ENCODE data around the gene TRHDE.

The TRHDE gene, protein sequence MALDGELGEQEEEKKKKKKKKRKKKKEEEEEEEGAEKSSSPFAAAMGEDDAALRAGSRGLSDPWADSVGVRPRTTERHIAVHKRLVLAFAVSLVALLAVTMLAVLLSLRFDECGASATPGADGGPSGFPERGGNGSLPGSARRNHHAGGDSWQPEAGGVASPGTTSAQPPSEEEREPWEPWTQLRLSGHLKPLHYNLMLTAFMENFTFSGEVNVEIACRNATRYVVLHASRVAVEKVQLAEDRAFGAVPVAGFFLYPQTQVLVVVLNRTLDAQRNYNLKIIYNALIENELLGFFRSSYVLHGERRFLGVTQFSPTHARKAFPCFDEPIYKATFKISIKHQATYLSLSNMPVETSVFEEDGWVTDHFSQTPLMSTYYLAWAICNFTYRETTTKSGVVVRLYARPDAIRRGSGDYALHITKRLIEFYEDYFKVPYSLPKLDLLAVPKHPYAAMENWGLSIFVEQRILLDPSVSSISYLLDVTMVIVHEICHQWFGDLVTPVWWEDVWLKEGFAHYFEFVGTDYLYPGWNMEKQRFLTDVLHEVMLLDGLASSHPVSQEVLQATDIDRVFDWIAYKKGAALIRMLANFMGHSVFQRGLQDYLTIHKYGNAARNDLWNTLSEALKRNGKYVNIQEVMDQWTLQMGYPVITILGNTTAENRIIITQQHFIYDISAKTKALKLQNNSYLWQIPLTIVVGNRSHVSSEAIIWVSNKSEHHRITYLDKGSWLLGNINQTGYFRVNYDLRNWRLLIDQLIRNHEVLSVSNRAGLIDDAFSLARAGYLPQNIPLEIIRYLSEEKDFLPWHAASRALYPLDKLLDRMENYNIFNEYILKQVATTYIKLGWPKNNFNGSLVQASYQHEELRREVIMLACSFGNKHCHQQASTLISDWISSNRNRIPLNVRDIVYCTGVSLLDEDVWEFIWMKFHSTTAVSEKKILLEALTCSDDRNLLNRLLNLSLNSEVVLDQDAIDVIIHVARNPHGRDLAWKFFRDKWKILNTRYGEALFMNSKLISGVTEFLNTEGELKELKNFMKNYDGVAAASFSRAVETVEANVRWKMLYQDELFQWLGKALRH

DNA sequence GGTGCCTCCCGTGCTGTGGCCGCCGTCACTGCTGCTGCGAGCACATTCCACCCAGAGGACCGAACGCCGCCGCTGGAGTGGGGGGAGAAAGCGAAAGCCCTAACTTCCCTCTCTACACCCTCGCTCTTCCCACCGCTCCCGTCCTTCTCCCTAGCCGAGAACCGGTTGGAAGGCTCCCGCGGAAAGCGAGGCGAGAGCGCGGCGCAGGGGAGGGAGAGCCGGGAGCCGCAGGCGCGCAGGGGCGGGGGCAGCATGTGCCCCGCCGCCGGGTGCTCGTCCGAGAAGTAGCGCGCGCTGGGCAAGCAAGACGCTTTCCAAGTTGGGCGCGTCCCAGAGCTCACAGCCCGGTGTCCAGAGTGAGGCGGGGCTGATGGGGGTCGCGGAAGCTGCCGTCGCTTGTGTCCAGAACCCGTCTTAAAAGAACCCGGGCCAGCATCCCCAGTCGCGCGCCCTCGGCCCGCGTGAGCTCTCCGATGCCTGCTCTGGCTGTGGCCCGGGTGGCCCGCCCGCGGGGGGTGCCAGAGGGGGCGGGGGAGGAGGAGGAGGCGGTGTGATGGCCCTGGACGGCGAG lies at the start of gene TRHDE:
TRHDE (plus strand) TSS at position 280 of the 571 bp plus-strand sequence; CDS start at position 554, 274 bp downstream.
- DNase-seq (ENCODE audit: low spot score), result peak; percentile 50

DNA sequence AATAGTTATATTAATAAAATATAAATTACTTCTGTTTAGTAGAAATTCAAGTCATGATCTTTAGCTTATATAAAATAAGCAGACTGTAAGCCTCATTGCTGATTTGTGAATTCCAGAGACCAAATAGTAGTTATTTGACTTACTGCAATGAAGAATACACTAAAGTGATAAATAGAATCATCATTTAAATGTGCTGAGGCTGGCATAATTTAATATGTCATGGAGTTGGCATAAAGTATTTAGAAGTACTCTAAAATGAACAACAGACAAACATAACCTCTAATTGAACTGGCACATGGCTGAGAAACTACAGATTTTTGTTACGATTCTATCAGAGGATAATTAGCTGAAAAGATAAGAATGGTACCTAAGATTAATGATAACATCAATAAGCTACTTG lies 45.7 kb upstream of the TRHDE start:
- DNase-seq (ENCODE audit: low spot score), result no peak

DNA sequence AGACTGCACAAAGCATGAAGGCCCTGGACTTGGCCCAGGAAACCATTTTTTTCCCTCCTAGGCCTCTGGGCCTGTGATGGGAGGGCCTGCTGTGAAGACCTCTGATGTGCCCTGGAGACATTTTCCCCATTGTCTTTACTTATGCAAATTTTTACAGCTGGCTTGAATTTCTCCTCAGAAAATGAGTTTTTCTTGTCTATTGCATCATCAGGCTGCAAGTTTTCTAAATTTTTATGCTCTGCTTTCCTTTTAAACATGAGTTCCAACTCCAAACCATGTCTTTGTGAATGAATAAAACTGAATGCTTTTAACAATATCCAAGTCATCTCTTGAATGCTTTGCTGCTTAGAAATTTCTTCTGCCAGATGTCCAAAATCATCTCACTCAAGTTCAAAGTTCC lies 43.7 kb upstream of the TRHDE start:
- no peak for DNase-seq (ENCODE audit: low spot score)

DNA sequence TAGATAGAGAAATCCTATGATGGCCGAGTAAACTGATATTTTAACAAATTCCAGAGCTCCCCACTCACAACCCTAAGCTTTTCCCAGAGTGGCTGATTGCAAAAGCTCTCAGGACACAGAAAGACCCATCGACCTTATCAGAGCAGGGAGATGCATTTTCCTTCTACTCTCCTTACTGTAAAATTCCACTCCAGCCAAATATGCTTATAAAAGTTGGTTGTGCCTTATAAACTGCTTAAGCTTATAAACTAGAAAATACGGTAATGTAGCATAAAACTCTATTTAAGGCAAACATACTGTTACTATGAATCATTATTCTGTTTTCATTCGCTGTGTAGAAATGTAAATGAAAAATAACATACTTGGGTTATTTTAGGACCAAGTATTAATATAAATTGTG lies 41.6 kb upstream of the TRHDE start:
- no peak for DNase-seq (ENCODE audit: low spot score)

DNA sequence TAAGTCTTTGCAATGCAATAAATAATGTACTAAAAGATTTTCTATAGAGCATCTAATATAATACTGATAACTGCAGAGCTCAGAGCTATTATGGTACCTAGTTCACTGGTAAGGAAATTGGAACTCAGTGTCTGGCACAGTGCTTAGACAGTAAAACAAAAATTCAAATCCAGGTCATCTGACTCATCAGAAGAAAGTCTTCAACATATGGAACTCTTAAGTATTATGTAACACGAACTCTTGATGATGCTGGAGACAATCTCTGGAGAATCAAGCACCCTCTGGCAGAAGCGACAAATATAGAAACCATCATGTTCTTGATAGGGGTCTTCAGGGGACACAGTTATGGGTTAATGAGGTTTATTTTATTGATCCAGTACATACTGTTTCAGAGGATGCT lies 37.3 kb upstream of the TRHDE start:
- DNase-seq (ENCODE audit: low spot score), result no peak

DNA sequence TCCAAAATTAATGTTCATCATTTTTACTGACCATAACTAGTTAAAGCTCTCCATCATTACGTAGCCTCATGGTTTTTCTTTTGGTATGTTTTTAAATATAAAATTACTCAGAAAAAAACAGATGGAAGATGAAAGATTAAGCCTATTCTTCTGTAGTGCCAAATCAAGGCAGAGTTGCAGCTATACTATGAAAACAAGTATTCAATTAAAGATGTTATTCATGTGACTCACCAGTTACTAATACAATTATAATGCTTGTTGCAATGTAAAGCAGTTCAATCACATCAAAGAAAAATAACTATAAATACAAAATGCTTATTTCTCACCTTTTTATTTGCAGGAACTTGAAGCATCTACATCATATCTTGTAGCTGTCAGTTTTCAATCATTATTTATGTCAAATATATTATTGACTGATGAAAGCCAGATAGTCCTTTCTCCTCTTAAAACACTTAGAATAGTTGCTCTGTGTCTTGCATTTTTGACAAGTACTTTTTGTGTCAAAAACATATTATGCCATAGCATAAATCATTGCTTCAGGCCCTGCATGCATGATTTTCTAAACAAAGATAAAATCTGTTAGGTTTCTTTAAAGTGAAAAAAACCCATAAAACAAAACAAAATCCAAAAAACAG lies 36.0 kb upstream of the TRHDE start:
- no peak for DNase-seq (ENCODE audit: low spot score)

DNA sequence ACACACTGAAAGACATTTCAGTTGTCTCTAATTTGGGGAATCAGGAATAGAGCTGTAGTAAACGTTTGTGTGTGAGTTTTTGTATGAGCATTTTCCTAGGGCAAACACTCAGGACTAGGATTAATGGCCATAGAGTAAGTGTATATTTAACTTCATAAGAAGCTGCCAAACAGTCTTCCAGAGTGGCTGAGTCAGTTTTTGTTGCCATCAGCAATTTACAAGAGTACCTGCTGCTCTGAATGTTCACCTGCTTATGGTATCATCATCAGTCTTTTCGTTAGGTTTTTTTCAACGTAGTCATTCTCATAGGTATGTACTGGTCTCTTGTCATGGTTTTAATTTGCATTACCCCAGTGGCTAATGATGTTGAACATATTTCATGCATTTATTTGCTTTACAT lies 30.6 kb upstream of the TRHDE start:
- no peak for DNase-seq (ENCODE audit: low spot score)

DNA sequence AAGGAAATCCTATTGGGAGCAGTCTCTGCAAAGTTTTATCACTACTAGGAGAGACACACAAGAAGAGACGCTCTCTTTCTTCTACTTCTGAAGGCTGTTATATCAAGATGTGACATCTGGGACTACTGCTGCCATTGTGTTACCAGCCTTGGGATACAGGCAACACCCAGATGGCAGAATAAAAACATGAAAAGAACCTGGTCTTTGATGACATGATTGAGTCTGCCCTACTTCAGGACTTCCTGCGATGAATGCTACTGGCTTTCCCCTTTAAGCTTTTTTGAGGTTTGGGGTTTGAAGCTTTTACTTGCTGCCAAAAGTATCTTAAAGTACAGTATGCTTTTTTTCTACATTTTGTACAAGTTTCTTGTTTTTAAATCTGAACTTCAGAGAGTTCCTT lies 29.2 kb upstream of the TRHDE start:
- no peak for DNase-seq (ENCODE audit: low spot score)

DNA sequence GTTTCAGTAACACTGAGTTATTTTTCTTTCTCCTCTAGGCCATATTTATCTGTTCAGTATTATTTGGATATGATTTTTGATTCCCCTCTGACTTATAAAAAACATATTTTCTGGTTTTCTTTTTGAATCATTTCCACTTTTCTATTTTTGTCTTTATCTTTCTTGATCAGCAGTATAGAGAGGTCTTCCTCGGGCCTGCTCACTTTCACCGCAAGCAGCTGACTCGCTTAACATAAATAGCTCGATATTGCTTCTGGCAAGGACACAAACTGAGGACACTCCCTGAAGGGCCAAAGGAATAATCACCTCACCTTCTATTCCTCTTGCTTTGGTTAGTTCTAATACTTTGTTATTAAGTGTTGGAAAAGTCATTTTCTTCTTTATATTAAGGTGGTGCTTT lies 25.8 kb upstream of the TRHDE start:
- no peak for DNase-seq (ENCODE audit: low spot score)

DNA sequence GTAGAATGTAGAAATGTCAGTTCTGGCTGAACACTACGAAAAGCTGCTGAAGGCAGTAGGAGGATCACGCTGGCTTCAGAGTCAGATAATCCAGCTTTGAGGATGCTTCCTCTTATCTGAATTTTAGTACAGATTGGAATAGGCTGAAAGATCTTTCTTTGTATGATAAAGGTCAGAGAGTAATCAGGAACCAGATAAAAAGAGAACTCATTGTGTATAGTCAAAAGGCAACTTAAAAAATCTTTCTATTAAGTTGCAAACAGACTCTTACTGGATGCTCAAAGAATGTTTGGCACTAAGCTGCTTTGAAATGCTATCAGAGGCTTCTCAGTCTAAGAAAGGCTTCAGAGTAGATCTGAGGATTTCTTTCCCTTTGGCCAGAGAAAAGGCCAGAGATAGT lies 21.8 kb upstream of the TRHDE start:
- DNase-seq (ENCODE audit: low spot score), result no peak

DNA sequence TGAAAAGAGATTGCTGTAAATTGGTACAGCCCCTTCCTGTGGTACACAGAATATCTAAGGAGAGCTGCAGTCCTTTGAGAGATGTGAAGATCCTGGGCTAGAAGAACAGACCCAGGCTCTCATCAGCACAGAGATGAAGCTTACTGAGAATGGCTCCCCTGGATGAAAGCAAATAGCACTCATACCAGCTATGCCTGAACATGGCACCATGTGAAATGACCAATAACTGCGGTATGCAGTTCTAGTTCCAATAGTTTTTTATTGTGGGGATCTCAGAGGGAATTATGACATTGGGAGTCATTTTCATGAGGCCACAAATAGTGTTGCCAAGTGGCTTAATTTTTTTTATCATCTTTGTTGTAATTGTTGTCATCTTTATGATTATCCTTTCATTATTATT lies 15.4 kb upstream of the TRHDE start:
- no peak for DNase-seq (ENCODE audit: low spot score)

DNA sequence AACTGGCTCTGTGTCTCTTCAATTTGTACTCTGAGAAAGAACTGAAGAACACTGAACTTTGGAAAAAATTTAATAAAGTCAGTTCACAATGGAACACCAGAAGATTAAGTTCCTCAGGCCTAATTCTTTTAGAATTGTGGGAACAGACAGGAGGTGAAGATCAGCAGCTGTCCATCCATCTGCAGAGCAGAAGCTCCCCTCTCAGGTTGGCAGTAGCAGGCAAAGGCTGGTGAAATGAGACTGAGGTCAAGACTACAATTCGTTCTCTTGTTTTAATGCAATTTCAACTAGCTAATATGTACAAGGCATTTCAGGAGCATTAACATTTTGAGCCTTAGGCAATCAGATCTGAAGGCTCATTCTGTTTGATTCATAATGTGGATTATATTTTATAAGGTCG lies 10.3 kb upstream of the TRHDE start:
- DNase-seq (ENCODE audit: low spot score), result no peak

DNA sequence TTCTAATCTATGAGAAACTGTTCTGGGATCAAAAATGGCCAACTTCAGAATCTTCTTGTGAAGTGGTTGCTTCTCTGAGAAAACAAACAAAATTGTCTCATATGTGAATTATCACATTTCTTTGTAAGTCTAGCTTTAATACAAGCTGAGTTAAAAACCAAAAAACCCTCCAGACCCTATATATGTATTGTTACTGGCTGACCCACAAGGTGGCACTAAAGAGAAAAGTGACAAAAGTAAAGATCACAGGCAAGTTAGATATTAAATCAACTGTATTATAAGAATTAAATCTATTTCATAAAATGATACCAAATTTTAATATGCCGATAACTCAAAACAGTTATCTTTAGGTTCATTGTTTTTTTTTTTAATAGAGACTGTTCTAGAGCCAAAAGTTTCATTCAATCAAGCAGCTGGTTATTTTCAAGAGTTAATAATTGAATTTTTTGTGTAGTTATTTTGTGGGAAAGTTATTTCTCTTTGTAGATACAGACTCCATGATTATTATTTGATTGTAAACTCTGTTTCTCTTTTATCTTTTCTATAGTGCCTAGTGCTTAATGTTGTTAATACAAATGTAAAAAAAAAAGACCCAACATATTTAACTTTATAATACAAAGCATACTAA lies 7.5 kb upstream of the TRHDE start:
- peak; percentile 7 for DNase-seq (ENCODE audit: low spot score)

DNA sequence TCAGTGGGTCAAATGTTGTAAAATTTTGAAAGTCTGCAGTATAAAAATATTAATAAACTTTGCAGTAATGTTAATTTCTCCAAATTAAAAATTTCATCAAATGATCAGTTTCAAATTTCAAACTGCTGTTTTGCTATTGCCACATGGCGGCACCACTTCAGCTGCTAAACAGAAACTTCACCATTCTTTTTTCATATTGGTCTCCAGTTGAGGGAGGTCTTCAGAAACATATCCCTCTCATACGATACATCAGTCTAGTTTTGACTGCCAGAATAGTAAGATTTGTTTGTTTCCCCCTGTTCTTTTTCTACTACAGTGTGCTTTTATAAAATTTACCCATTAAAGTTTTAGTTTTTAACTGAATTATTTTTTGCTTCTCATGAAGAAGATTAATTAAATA lies 4.2 kb upstream of the TRHDE start:
- DNase-seq (ENCODE audit: low spot score), result no peak

DNA sequence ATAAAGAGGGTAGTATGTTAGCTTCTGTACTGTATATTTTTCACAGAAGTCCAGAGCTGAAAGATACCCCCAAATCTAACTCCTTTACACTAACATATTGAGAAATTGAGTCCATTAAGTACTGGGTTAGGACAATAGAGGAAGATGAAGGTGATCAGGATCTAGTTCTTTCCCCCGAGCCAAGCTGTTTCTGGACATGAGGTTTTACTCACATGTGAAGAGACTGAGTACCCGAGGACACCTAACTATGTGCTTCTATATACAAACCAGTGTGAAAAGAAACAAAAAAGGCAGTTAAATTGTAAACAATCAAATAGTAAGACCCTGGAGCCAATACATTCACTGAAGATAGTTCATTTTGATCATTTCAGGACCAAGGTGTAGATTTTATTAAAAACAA lies 3.8 kb upstream of the TRHDE start:
- no peak for DNase-seq (ENCODE audit: low spot score)

DNA sequence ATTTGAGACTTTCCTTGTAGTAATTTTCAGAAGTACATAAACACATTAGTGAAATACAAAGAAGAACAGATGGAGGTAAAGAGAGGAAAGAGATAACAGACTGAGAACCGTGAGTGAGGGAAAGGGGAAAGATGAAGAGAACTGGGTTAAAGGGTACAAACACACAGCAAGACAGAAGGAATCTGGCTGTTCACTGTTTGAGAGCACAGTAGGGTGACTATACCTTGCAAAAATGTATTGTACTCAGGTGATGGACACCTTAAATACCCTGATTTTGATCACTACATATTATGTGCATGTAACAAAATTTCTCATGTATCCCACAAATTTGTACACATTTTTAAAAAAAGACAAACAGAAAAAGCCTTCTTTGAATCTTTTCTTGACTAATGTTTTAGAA lies 2.7 kb upstream of the TRHDE start:
- no peak for DNase-seq (ENCODE audit: low spot score)

DNA sequence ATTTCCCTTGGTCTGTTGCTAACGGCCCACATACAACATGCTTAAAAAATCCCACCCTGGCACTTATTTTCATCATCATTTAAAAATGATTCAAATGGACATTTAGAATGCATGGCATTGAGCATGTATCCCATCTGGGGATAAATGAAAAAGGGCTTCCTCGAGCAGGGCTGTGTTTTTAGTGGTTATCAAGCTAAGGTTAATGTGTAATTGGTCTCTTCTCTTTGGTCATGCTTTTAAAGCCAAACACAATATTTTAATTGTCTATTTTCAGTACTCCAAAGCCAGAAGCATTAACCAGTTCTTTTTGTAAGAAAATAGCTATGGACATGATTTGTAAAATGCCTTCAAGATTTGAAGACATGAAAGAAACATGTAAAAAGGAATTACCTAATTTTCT lies 1.9 kb upstream of the TRHDE start:
- DNase-seq (ENCODE audit: low spot score), result no peak

DNA sequence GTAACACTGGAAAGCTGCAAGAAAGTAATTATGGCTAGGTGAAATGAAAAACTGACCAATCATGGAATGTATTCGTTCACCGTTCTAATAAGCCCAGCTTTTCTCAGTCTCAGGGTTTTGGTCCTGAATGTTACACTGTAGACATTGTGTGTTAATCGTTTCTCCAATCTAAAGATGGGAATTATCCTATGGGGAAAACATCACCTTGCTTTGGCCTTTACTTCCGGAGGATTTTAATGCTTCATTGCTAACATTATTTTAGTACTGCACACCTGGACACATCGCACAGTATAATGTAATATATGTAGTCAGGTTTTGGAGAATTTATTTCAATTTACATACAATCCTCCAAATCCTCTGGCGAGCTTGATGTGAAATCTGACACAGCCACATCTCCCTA lies 1.2 kb upstream of the TRHDE start:
- DNase-seq (ENCODE audit: low spot score), result no peak

DNA sequence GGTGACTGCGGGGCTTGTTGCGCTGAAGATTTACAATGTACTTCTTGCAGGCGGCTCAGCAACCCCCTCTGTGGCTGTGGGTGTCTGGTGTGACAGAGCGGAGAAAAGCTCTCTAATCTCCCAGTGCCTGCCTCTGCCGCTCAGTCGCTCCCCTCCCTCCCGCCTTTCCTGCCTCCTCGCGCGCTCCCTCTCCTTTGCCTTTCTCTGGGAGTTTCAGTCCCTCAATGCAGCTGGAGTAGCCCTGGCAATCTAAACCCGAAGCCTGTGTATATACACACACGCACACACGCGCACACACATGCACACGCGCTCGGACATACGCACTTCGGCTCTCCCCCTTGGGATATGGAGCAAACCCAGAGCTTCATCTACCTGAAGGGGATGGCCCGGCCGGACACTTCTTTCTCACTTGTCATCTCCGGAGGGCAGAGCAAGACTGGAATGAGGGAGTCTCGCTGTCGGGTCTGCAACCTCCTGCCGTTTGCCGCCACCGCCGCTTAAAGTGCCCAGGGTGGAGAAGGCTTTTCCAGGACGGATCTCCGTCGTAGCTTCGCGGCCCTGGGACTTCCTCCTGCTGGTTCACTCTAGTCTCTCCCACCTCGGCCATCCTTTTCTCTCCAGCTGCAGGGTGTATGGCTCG lies 599 bp upstream of the TRHDE start:
- DNase-seq (ENCODE audit: low spot score), result peak; percentile 25

DNA sequence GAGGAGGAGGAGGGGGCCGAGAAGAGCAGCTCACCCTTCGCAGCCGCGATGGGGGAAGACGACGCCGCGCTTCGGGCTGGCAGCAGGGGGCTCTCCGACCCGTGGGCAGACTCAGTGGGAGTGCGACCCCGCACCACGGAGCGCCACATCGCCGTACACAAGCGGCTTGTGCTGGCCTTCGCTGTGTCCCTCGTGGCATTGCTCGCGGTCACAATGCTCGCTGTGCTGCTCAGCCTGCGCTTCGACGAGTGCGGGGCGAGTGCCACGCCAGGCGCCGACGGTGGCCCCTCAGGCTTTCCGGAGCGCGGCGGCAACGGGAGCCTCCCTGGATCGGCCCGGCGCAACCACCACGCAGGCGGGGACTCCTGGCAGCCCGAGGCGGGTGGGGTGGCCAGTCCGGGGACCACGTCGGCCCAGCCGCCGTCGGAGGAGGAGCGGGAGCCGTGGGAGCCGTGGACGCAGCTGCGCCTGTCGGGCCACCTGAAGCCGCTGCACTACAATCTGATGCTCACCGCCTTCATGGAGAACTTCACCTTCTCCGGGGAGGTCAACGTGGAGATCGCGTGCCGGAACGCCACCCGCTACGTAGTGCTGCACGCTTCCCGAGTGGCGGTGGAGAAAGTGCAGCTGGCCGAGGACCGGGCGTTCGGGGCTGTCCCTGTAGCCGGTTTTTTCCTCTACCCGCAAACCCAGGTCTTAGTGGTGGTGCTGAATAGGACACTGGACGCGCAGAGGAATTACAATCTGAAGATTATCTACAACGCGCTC lies 745 bp downstream of the TRHDE start:
- peak; percentile 5 for DNase-seq (ENCODE audit: low spot score)

DNA sequence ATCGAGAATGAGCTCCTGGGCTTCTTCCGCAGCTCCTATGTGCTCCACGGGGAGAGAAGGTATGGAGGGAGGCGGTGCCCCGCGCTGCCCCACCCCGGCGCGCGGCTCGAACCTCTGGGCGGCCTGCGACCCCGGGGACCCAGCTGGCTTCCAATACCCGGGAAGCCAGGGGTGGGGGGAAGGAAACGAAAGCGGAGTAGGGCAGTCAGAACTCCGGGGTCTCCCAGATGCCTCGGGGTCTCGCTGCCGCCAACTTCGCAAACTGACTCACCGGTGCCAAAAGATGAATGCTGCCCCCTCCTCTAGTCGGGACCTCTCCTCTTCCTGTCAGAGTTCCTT lies 1.3 kb downstream of the TRHDE start:
- DNase-seq (ENCODE audit: low spot score), result peak; percentile 7
